ENCODE results near the gene GIPC3.

DNA sequence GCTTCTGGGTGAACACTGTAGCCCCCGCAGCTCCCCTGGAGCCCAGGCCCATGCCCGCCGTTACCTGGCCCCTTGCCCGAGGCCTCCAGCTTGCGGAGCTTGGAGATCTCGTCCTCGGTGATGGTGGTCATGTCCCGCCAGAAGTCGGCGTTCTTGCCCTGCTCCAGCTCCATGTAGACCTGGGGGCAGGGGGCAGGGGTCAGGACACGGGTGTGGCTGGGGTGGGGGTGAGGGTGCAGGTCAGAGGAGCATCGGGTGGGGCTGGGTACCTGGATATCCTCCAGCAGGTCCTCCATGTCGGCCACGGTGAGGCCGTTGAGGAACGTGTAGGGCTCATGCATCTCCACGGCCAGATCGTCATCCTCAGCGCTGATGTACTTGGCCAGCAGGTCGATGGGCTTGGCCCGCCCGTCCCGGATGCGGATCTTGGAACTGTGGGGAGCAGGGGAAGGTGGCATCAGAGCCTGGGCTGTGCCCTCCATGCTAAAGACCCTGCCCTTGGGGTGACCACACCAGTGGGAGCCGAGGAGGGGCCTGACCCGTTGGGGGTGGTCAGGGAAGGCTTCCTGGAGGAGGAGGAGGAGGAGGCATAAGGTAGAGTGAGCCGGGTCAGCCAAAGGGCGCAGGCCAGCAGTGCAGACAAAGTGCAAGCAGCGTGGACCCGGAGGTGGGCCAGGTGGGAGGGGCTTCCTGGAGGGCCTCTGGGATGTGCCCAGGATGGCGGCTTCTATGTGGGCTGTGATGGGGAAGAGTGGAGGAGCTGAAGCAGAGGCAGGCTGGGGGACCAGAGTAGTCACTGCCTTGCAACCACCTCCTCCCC is 33.7 kb downstream of the GIPC3 start:
- TF ChIP-seq TAF1 (IDR thresholded peaks at IDR 0.05; ENCODE audit: low read depth, low read length) (no peak), POLR2A (IDR thresholded peaks at IDR 0.05; ENCODE audit: low read depth, low read length) (no peak), POLR2AphosphoS5 (IDR thresholded peaks at IDR 0.05; ENCODE audit: low read depth, low read length) (no peak), POU2F2 (IDR thresholded peaks at IDR 0.05; ENCODE audit: low read depth, low read length) (no peak), SPI1 (IDR thresholded peaks at IDR 0.05; ENCODE audit: low read depth, low read length) (no peak), PAX5 (IDR thresholded peaks at IDR 0.05; ENCODE audit: insufficient read depth, low read length, severe bottlenecking) (no peak)
